SK-N-SH treated with all-trans-retinoic acid at 6 μM for 48 hours (cell line): Measurements from ENCODE around the gene CLUH.

Source experiments
- CSDC2 ChIP-seq: fragments of 250-450 bp; sonication (Bioruptor Pico); IDR thresholded peaks from 2 replicates; pipeline ENCODE4 v1.5.0; 2020; ENCODE audit warnings: mild to moderate bottlenecking, moderate library complexity
- ZNF565 ChIP-seq: fragments of 450-650 bp; formaldehyde crosslinking; conservative IDR thresholded peaks from 2 replicates; pipeline ENCODE4 v1.5.0; 2020; ENCODE audit warnings: low read depth, mild to moderate bottlenecking, moderate library complexity
- TF ChIP-seq, protein P1 (sequence below): fragments of 250-450 bp; sonication (Bioruptor Pico); IDR thresholded peaks from 2 replicates; pipeline ENCODE4 v1.8.0; 2020; ENCODE audit warnings: mild to moderate bottlenecking, moderate library complexity, borderline replicate concordance

GRCh38 chr17:2695243-2695960 lies 16.2 kb downstream of the CLUH start:
- TF ChIP-seq ZNF565 (CRISPR knock-in tag) (no peak), CSDC2 (CRISPR knock-in tag) (no peak)
- TF ChIP-seq, protein P1, sequence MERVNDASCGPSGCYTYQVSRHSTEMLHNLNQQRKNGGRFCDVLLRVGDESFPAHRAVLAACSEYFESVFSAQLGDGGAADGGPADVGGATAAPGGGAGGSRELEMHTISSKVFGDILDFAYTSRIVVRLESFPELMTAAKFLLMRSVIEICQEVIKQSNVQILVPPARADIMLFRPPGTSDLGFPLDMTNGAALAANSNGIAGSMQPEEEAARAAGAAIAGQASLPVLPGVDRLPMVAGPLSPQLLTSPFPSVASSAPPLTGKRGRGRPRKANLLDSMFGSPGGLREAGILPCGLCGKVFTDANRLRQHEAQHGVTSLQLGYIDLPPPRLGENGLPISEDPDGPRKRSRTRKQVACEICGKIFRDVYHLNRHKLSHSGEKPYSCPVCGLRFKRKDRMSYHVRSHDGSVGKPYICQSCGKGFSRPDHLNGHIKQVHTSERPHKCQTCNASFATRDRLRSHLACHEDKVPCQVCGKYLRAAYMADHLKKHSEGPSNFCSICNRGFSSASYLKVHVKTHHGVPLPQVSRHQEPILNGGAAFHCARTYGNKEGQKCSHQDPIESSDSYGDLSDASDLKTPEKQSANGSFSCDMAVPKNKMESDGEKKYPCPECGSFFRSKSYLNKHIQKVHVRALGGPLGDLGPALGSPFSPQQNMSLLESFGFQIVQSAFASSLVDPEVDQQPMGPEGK (CRISPR knock-in tag): no peak
